WTC11 (cell line): ENCODE data around the gene WDR33.
"Not testable (repeated sequence)": the region's sequence is repeated elsewhere in the genome, so short reads cannot be mapped to it uniquely, and the experiment has no call there.

Source experiments
- JUN ChIP-seq: sonication (generic); formaldehyde crosslinking; IDR thresholded peaks from 2 replicates; pipeline ENCODE4 v1.8.0; 2023; ENCODE audit warnings: mild to moderate bottlenecking, missing genetic modification reagents
- TF ChIP-seq, protein P1 (sequence below): fragments of 200-600 bp; IDR thresholded peaks from 2 replicates; pipeline ENCODE4 v1.8.0; 2022; ENCODE audit warnings: antibody characterized with exemption

DNA sequence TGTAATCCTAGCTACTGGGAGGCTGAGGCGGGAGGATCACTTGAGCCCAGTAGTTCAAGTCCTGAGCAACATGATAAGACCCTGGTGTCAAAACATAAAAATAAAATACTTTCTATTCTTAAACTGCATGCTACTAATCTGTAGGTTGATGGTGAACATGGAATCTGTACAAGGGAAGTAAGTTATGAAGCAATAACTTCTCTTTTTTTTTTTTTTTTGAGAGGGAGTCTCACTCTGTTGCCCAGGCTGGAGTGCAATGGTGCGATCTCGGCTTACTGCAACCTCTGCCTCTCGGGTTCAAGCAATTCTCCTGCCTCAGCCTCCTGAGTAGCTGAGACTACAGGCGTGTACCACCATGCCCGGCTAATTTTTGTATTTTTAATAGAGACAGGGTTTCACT, 16.1 kb downstream of the WDR33 start:
- TF ChIP-seq, protein P1, sequence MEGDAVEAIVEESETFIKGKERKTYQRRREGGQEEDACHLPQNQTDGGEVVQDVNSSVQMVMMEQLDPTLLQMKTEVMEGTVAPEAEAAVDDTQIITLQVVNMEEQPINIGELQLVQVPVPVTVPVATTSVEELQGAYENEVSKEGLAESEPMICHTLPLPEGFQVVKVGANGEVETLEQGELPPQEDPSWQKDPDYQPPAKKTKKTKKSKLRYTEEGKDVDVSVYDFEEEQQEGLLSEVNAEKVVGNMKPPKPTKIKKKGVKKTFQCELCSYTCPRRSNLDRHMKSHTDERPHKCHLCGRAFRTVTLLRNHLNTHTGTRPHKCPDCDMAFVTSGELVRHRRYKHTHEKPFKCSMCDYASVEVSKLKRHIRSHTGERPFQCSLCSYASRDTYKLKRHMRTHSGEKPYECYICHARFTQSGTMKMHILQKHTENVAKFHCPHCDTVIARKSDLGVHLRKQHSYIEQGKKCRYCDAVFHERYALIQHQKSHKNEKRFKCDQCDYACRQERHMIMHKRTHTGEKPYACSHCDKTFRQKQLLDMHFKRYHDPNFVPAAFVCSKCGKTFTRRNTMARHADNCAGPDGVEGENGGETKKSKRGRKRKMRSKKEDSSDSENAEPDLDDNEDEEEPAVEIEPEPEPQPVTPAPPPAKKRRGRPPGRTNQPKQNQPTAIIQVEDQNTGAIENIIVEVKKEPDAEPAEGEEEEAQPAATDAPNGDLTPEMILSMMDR = not testable (repeated sequence)
- TF ChIP-seq JUN = not testable (repeated sequence)
